ENCODE data around the gene QRICH2.

GRCh38 chr17:76275382-76276068, 32.6 kb downstream of the QRICH2 start:
- no peak for TF ChIP-seq EZH2phosphoT487 (conservative IDR thresholded peaks at IDR 0.05; ENCODE audit: low read length)
- TF ChIP-seq, protein P1, sequence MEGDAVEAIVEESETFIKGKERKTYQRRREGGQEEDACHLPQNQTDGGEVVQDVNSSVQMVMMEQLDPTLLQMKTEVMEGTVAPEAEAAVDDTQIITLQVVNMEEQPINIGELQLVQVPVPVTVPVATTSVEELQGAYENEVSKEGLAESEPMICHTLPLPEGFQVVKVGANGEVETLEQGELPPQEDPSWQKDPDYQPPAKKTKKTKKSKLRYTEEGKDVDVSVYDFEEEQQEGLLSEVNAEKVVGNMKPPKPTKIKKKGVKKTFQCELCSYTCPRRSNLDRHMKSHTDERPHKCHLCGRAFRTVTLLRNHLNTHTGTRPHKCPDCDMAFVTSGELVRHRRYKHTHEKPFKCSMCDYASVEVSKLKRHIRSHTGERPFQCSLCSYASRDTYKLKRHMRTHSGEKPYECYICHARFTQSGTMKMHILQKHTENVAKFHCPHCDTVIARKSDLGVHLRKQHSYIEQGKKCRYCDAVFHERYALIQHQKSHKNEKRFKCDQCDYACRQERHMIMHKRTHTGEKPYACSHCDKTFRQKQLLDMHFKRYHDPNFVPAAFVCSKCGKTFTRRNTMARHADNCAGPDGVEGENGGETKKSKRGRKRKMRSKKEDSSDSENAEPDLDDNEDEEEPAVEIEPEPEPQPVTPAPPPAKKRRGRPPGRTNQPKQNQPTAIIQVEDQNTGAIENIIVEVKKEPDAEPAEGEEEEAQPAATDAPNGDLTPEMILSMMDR (IDR thresholded peaks at IDR 0.05; ENCODE audit: insufficient read depth, low read length, poor library complexity, severe bottlenecking) = no peak
